ENCODE measurements around the gene AKAP5.
"Not testable (repeated sequence)": the region's sequence is repeated elsewhere in the genome, so short reads cannot be mapped to it uniquely, and the experiment has no call there.

The AKAP5 gene

GRCh38 chr14:64516969-64517368 is 51.7 kb downstream of the AKAP5 start:
- no peak overlapping the region for H3K27ac ChIP-seq

DNA sequence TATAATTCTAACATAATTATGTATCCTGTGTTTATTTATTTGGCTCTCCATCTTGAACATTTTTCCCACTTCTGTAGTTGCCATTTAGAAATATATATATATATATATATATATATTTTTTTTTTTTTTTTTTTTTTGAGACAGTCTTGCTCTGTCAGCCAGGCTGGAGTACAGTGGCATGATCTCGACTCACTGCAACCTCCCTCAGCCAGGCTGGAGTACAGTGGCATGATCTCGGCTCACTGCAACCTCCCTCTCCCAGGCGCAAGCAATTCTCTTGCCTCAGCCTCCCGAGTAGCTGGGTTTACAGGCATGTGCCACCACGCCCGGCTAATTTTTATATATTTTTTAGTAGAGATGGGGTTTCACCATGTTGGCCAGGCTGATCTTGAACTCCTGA is 52.4 kb downstream of the AKAP5 start:
- not testable (repeated sequence) for H3K27ac ChIP-seq

More at GRCh38 chr14:64516969-64517368, 51.7 kb downstream of the AKAP5 start:
- TF ChIP-seq ZFX (IDR thresholded peaks at IDR 0.05; ENCODE audit: borderline replicate concordance) (no peak), CTCF (IDR thresholded peaks at IDR 0.05) (no peak)

DNA sequence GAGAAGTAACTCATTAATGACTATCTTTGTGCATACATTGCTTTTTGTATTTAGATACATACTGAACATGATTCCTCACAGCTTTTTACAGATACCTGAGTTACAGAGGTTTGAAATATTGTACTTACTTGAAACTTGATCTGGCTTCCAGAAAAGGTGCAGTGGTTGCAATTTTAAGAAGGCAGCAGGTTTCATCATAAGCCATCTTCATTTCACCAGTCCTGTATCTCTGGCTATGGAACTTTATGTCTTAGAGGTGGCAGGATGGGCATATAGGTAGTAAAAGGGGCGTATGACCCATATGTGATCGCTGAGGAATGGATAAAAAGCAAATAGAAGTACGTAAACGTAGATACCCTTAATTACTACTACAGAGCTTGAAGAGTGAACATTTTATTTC is 52.9 kb downstream of the AKAP5 start:
- H3K27ac ChIP-seq, result no peak overlapping the region
- TF ChIP-seq CTCF (IDR thresholded peaks at IDR 0.05) (no peak), ZFX (IDR thresholded peaks at IDR 0.05; ENCODE audit: borderline replicate concordance) (no peak)

DNA sequence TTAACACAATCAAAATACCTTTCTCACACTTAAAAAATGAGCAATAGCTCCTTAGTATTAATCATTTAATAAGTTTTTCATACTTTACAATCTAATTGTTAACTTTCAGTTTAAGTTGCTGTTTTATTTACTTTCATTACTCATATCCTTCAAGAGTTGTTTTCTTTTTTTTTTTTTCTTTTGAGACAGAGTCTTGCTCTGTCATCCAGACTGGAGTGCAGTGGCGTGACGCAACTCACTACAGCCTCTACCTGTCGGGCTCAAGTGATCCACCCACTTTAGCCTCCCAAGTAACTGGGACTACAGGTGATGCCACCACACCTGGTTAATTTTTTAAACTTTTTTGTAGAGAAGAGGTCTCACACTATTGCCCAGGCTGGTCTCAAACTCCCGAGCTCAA is 55.4 kb downstream of the AKAP5 start:
- H3K27ac ChIP-seq, result no peak overlapping the region
- no peak for TF ChIP-seq CTCF (IDR thresholded peaks at IDR 0.05)
- no peak for TF ChIP-seq ZFX (IDR thresholded peaks at IDR 0.05; ENCODE audit: borderline replicate concordance)

DNA sequence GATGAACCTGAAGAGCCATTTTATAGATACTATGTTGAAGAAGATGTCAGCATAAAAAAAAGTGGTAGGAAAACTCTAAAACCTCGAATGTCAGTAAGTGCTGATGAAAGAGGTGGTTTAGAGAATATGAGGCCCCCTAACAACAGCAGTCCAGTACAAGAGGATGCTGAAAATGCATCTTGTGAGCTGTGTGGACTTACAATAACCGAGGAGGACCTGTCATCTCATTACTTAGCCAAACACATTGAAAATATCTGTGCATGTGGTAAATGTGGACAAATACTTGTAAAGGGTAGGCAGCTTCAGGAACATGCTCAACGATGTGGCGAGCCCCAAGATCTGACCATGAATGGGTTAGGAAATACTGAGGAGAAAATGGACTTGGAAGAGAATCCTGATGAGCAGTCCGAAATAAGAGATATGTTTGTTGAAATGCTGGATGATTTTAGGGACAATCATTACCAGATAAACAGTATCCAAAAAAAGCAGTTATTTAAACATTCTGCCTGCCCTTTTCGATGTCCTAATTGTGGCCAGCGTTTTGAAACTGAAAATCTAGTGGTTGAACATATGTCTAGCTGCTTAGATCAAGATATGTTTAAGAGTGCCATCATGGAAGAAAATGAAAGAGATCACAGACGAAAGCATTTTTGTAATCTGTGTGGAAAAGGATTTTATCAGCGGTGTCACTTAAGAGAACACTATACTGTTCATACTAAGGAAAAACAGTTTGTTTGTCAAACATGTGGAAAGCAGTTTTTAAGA is 57.5 kb downstream of the AKAP5 start:
- TF ChIP-seq ZFX (IDR thresholded peaks at IDR 0.05; ENCODE audit: borderline replicate concordance), result no peak
- no peak for TF ChIP-seq CTCF (IDR thresholded peaks at IDR 0.05)
- no peak overlapping the region for H3K27ac ChIP-seq
